ENCODE measurements around the gene OR9K2. TPM values are rescaled to one million over a fixed set of nuclear protein-coding genes. Genes with fewer than 3 reads are reported as not detected.
"Not testable (repeated sequence)": the region's sequence is repeated elsewhere in the genome, so short reads cannot be mapped to it uniquely, and the experiment has no call there.

Gene OR9K2, protein sequence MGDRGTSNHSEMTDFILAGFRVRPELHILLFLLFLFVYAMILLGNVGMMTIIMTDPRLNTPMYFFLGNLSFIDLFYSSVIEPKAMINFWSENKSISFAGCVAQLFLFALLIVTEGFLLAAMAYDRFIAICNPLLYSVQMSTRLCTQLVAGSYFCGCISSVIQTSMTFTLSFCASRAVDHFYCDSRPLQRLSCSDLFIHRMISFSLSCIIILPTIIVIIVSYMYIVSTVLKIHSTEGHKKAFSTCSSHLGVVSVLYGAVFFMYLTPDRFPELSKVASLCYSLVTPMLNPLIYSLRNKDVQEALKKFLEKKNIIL
- total RNA-seq (not detected), polyA plus RNA-seq (ENCODE audit: insufficient read depth in 1 of 8, insufficient read length in 8 of 8, low replicate concordance in 1 of 8) (not detected)
- long read RNA-seq, donor 1: 0 reads
- long read RNA-seq, donor 2: 0 reads
- long read RNA-seq, donor 3: 0 reads
- long read RNA-seq, donor 4: 0 reads
- long read RNA-seq, donor 5: 0 reads
- long read RNA-seq, donor 6: 0 reads
- long read RNA-seq, donor 7: 0 reads
- long read RNA-seq, donor 8: 0 reads
- long read RNA-seq, donor 9: 0 reads
- long read RNA-seq, donor 10: 0 reads
- long read RNA-seq, donor 11: 0 reads

DNA sequence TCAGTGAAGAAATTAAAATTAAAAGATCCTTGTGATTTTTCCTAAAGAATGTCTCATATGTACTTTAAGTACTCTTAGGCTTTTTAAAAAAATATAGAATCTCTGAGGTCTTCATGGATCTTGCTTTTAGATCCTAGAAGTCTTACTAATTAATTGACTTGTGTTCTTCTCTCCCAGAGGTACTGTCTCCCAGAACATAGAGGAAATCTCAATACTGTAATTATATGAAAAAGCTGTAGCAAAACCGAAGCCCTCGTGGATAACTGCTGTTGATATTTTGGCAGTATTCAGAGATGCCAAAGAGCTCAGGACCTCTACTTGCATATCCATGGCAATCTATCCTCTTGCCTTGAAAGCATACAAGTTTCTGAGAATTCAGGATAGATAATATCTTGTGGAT, at the start of gene OR9K2:
OR9K2 (plus strand) TSS at position 301 of the 400 bp plus-strand sequence. CDS start 3,429 bp downstream, outside the sequence.
- Histone ChIP-seq H3K27ac (ENCODE audit: low read length) (no peak within 1 kb of the TSS), H3K9me3 (replicated peaks; ENCODE audit: control insufficient read depth, low read depth, low read length) (no peaks in the 10 kb centered on the region), H3K4me3 (ENCODE audit: low read length) (no peak within 1 kb of the TSS), H3K27me3 (ENCODE audit: control insufficient read depth, insufficient read depth, low read length) (no peaks in the 10 kb centered on the region), H3K4me1 (ENCODE audit: control insufficient read depth, insufficient read depth, low read length) (no peaks in the 10 kb centered on the region), H3K36me3 (ENCODE audit: control insufficient read depth, insufficient read depth, low read length) (no peaks in the 10 kb centered on the region)
- no peak for DNase-seq
- WGBS (ENCODE audit: insufficient coverage): no CpG with 5 or more reads among the region's 2 CpGs

DNA sequence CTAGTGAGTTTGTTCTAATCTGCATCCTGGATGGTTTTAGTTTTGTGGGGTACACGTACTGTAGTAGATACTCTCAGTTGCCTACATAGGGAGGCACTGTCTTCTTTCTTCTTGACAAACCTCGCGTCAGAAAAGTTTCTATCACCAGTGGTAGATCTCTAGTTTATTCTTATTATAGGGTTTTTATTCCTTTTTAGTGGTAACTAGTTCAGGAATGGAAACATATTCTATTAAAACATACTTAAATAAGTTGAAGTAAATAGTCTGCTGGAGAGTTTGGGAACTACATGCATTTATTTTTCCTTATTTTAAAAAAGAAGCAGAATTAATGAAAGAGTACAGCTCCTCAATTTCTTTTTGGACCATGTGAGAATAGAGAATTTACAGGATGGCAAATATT, 33.6 kb upstream of the OR9K2 start:
- no peak for DNase-seq
- H3K4me3 ChIP-seq (ENCODE audit: low read length): no peak overlapping the region
- no peaks in the 10 kb centered on the region for H3K36me3 ChIP-seq (ENCODE audit: control insufficient read depth, insufficient read depth, low read length)
- no CpG with 5 or more reads among the region's 3 CpGs for WGBS (ENCODE audit: insufficient coverage)
- no peaks in the 10 kb centered on the region for H3K9me3 ChIP-seq (replicated peaks; ENCODE audit: control insufficient read depth, low read depth, low read length)
- H3K27ac ChIP-seq (ENCODE audit: low read length): no peak overlapping the region
- H3K27me3 ChIP-seq (ENCODE audit: control insufficient read depth, insufficient read depth, low read length): no peaks in the 10 kb centered on the region
- no peaks in the 10 kb centered on the region for H3K4me1 ChIP-seq (ENCODE audit: control insufficient read depth, insufficient read depth, low read length)

DNA sequence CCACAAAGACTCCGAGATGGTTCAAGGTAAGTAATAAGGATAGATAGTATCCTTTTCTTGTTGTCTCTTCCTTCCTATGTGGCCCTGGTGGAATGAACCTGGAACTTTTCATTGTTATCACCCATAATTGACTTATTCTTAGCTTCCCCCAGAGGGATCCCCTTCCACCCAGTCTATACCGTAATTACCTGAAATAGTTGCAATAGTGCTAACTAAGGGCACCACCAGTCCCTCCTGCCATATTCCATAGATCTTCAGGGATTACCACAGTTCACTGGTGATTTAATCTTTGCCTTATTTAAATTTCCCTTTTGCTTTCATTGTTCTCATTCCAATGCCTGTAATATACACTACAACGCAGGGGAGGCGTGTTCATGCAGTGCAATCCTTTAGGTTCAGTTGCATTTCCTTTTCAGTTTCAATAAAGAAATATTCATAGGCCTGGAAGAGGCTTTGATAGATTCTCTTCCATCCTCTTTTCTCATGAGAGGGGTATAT, 13.8 kb upstream of the OR9K2 start:
- no peak for DNase-seq
- no peak overlapping the region for H3K27ac ChIP-seq (ENCODE audit: low read length)
- no peaks in the 10 kb centered on the region for H3K36me3 ChIP-seq (ENCODE audit: control insufficient read depth, insufficient read depth, low read length)
- H3K4me1 ChIP-seq (ENCODE audit: control insufficient read depth, insufficient read depth, low read length): no peaks in the 10 kb centered on the region
- H3K4me3 ChIP-seq (ENCODE audit: low read length): no peak overlapping the region
- no peaks in the 10 kb centered on the region for H3K9me3 ChIP-seq (replicated peaks; ENCODE audit: control insufficient read depth, low read depth, low read length)
- no peaks in the 10 kb centered on the region for H3K27me3 ChIP-seq (ENCODE audit: control insufficient read depth, insufficient read depth, low read length)
- 89% methylated on average over 1 of the region's 4 CpGs for WGBS (ENCODE audit: insufficient coverage)

DNA sequence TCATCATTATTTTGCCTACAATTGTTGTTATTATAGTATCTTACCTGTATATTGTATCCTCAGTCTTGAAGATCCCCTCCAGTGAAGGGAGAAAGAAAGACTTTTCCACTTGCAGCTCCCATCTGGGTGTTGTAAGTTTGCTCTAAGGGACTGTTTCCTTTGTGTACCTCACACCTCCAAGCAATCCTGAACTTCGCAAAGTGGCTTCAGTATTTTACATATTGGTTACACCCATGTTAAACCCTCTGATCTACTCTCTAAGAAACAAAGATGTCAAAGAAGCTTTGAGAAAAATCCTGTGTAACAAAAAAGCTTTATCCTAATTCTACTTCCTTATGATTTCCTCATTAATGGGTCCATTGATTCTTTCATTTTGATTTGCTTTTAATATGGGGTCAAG, 10.1 kb upstream of the OR9K2 start:
- Histone ChIP-seq H3K27ac (ENCODE audit: low read length) (no peak overlapping the region), H3K4me1 (ENCODE audit: control insufficient read depth, insufficient read depth, low read length) (no peaks in the 10 kb centered on the region), H3K27me3 (ENCODE audit: control insufficient read depth, insufficient read depth, low read length) (no peaks in the 10 kb centered on the region), H3K4me3 (ENCODE audit: low read length) (no peak overlapping the region), H3K9me3 (replicated peaks; ENCODE audit: control insufficient read depth, low read depth, low read length) (no peaks in the 10 kb centered on the region), H3K36me3 (ENCODE audit: control insufficient read depth, insufficient read depth, low read length) (no peaks in the 10 kb centered on the region)
- no CpG with 5 or more reads among the region's 1 CpG for WGBS (ENCODE audit: insufficient coverage)
- DNase-seq: no peak

DNA sequence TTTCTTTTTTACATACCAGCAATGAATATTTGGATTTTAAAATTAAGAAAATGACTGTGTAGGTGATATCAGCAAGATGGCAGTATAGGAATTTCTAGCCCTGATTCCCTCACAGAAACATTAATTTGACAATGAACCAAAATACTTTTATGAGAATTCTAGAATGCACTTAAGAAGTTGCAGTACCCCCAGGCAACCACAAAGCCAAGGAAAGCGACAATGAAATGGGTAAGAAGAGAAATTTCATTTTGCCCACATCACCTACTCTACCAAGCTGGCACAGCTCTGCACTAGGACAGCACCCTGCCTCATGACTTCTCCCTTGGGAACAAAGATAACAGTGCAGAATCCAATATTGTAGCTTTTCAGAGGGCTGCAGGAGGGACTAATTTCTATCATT, 6.6 kb downstream of the OR9K2 start:
- H3K27me3 ChIP-seq (ENCODE audit: control insufficient read depth, insufficient read depth, low read length): no peaks in the 10 kb centered on the region
- no peaks in the 10 kb centered on the region for H3K4me1 ChIP-seq (ENCODE audit: control insufficient read depth, insufficient read depth, low read length)
- no peak overlapping the region for H3K4me3 ChIP-seq (ENCODE audit: low read length)
- WGBS (ENCODE audit: insufficient coverage): no CpG with 5 or more reads among the region's 1 CpG
- no peak for DNase-seq
- no peaks in the 10 kb centered on the region for H3K36me3 ChIP-seq (ENCODE audit: control insufficient read depth, insufficient read depth, low read length)
- H3K9me3 ChIP-seq (replicated peaks; ENCODE audit: control insufficient read depth, low read depth, low read length): no peaks in the 10 kb centered on the region
- H3K27ac ChIP-seq (ENCODE audit: low read length): no peak overlapping the region

DNA sequence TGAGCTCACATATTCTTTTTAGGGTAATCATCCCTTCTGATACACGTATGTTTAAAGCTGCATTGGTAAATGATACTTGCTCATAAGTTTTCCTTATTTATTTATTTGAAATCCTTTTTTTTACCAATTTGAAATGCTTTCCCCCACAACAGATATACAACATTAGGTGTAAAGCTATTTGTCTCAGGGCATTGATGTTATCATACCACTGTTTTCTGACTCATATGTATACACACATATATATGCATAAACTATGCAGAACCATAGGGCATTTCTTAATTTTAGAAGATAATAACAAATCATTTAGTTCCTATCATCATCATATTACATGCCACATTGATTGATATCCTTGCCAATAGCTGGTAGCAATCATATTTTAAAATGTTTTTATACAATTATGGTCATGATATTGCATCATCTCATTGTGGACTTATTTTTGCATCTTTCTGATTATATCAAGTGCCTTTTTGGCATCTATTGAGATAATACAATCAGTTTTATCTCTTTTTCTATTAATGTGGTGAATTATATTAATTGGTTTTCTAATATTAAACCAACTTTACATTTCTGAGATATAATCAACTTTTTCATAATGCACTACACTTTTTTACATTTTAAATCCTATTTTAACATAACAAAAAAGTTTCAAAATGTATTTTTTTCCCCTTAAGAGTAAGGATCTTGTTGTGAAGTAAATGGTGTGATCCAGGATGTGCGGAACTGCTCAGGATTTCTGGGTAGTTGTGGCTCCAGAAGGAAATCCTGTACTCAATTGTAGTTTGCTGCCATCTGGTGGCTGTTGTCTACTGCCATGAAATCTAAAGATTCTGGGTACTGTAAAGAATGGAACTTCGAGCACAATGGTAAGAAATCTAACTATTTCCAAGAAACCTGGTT, 16.7 kb downstream of the OR9K2 start:
- H3K4me3 ChIP-seq (ENCODE audit: low read length): no peak overlapping the region
- H3K4me1 ChIP-seq (ENCODE audit: control insufficient read depth, insufficient read depth, low read length): no peaks in the 10 kb centered on the region
- no peaks in the 10 kb centered on the region for H3K27me3 ChIP-seq (ENCODE audit: control insufficient read depth, insufficient read depth, low read length)
- DNase-seq: peak; percentile 54
- no peak overlapping the region for H3K27ac ChIP-seq (ENCODE audit: low read length)
- peaks cover 4% of the 10 kb centered on the region for H3K9me3 ChIP-seq (replicated peaks; ENCODE audit: control insufficient read depth, low read depth, low read length)
- WGBS (ENCODE audit: insufficient coverage): 33% methylated on average over 1 of the region's 3 CpGs
- H3K36me3 ChIP-seq (ENCODE audit: control insufficient read depth, insufficient read depth, low read length): no peaks in the 10 kb centered on the region

DNA sequence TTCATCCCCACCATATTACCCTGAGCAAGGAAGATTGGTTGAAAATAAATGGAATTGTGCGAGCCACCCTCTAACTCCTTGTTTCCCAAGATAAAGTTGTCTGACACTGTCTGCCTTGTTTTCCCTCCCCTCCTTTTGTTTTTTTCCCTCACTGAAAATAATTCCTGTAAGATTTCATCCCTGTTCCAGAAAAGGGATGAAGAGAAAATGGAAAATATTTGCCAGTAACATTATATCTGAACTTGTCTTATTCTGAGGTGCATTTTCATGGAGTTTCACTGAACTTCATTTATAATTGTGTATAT, 17.3 kb downstream of the OR9K2 start:
- DNase-seq: no peak
- no peaks in the 10 kb centered on the region for H3K36me3 ChIP-seq (ENCODE audit: control insufficient read depth, insufficient read depth, low read length)
- H3K4me3 ChIP-seq (ENCODE audit: low read length): no peak overlapping the region
- H3K9me3 ChIP-seq (replicated peaks; ENCODE audit: control insufficient read depth, low read depth, low read length): peaks cover 4% of the 10 kb centered on the region
- no peak overlapping the region for H3K27ac ChIP-seq (ENCODE audit: low read length)
- WGBS (ENCODE audit: insufficient coverage): no CpG with 5 or more reads among the region's 1 CpG
- H3K4me1 ChIP-seq (ENCODE audit: control insufficient read depth, insufficient read depth, low read length): no peaks in the 10 kb centered on the region
- H3K27me3 ChIP-seq (ENCODE audit: control insufficient read depth, insufficient read depth, low read length): no peaks in the 10 kb centered on the region

DNA sequence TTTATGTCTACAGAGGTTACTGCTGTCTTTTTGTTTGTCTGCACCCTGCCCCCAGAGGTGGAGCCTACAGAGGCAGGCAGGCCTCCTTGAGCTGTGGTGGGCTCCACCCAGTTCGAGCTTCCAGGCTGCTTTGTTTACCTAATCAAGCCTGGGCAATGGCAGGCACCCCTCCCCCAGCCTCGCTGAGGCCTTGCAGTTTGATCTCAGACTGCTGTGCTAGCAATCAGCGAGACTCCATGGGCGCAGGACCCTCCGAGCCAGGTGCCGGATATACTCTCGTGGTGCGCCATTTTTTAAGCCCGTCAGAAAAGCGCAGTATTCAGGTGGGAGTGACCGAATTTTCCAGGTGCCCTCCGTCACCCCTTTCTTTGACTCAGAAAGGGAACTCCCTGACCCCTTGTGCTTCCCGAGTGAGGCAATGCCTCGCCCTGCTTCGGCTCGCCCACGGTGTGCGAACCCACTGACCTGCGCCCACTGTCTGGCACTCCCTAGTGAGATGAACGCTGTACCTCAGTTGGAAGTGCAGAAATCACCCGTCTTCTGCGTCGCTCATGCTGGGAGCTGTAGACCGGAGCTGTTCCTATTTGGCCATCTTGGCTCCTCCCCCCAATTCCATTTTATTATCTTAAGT, 40.9 kb downstream of the OR9K2 start:
- DNase-seq; H3K27me3 ChIP-seq (ENCODE audit: control insufficient read depth, insufficient read depth, low read length); H3K9me3 ChIP-seq (replicated peaks; ENCODE audit: control insufficient read depth, low read depth, low read length); H3K36me3 ChIP-seq (ENCODE audit: control insufficient read depth, insufficient read depth, low read length); H3K4me1 ChIP-seq (ENCODE audit: control insufficient read depth, insufficient read depth, low read length); H3K27ac ChIP-seq (ENCODE audit: low read length); H3K4me3 ChIP-seq (ENCODE audit: low read length): not testable (repeated sequence)
- 87% methylated on average over 21 of the region's 24 CpGs for WGBS (ENCODE audit: insufficient coverage)

DNA sequence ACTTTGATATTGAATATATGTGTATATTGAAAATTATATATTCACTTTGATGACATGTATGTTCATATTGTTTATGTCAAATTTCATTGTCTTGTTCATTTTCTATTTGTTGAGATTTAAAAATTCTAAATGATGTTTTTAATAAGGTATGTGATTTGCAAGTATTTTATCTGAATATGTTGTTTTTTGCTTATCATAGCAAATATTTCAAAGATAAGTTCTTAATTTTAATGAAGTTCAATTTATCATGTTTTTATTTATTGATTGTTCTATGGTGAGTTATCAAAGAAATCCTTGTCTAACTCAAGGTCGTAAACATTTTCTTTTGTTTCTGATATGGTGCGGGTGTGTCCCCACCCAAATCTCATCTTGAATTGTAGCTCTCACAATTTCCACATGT, 45.2 kb downstream of the OR9K2 start:
- no peak overlapping the region for H3K27ac ChIP-seq (ENCODE audit: low read length)
- no peak for DNase-seq
- H3K4me3 ChIP-seq (ENCODE audit: low read length): no peak overlapping the region
- no peaks in the 10 kb centered on the region for H3K4me1 ChIP-seq (ENCODE audit: control insufficient read depth, insufficient read depth, low read length)
- WGBS (ENCODE audit: insufficient coverage): no CpG with 5 or more reads among the region's 2 CpGs
- no peaks in the 10 kb centered on the region for H3K36me3 ChIP-seq (ENCODE audit: control insufficient read depth, insufficient read depth, low read length)
- no peaks in the 10 kb centered on the region for H3K27me3 ChIP-seq (ENCODE audit: control insufficient read depth, insufficient read depth, low read length)
- H3K9me3 ChIP-seq (replicated peaks; ENCODE audit: control insufficient read depth, low read depth, low read length): no peaks in the 10 kb centered on the region

DNA sequence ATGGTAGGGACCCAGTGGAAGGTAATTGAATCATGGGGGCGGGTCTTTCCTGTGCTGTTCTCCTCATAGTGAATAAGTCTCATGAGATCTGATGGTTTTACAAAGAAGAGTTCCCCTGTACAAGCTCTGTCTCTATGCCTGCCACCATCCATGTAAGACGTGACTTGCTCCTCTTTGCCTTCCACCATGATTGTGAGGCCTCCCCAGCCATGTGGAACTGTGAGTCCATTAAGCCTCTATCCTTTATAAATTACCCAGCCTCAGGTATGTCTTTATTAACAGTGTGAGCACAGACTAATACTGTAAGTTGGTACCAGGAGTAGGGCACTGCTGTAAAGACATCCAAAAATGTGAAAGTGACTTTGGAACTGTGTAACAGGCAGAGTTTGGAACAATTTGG, 45.6 kb downstream of the OR9K2 start:
- not testable (repeated sequence) for H3K9me3 ChIP-seq (replicated peaks; ENCODE audit: control insufficient read depth, low read depth, low read length); H3K4me3 ChIP-seq (ENCODE audit: low read length); H3K27me3 ChIP-seq (ENCODE audit: control insufficient read depth, insufficient read depth, low read length); H3K4me1 ChIP-seq (ENCODE audit: control insufficient read depth, insufficient read depth, low read length); H3K36me3 ChIP-seq (ENCODE audit: control insufficient read depth, insufficient read depth, low read length); H3K27ac ChIP-seq (ENCODE audit: low read length); DNase-seq
- no CpG with 5 or more reads among the region's 2 CpGs for WGBS (ENCODE audit: insufficient coverage)
